Ovary (tissue), 9 donors: Measurements from ENCODE around the gene SLC36A4. TPM values are rescaled to one million over a fixed set of nuclear protein-coding genes. Genes with fewer than 3 reads are reported as not detected.

Source experiments
- DNase-seq, 5 donors: peaks; one replicate each; pipeline ENCODE4 v3.0.0-alpha.2; 2019 to 2020
- H3K27ac ChIP-seq, 2 donors: fragments of 200-600 bp; one replicate each; pipeline versions ENCODE4 v1.5.1 to v1.8.0; 2019 to 2022
- H3K27me3 ChIP-seq: fragments of 200-600 bp; one replicate; pipeline ENCODE4 v1.8.0; 2022
- H3K36me3 ChIP-seq: fragments of 200-600 bp; sonication (generic); one replicate; pipeline ENCODE4 v1.5.1; 2019
- H3K4me1 ChIP-seq: one replicate; pipeline ENCODE4 v1.8.1; 2013; ENCODE audit warnings: mild to moderate bottlenecking, moderate library complexity; ENCODE audit not compliant: insufficient read depth
- H3K4me3 ChIP-seq: fragments of 200-600 bp; sonication (generic); one replicate; pipeline ENCODE4 v1.5.1; 2017
- H3K9me3 ChIP-seq, 2 donors: fragments of 200-600 bp in 1 of 2; sonication (generic) in 1 of 2; one replicate each; pipeline versions ENCODE4 v1.5.1 to v1.8.1; 2013 to 2019; ENCODE audit warnings: mild to moderate bottlenecking in 1 of 2, moderate library complexity in 1 of 2
- EP300 ChIP-seq: sonication (generic); formaldehyde crosslinking; IDR thresholded peaks from one replicate; pipeline ENCODE4 v1.6.1; 2017; ENCODE audit warnings: antibody characterized with exemption
- POLR2A ChIP-seq: fragments of 450-650 bp; IDR thresholded peaks from one replicate; pipeline ENCODE4 v1.6.1; 2017; ENCODE audit warnings: antibody characterized with exemption, mild to moderate bottlenecking, moderate library complexity
- WGBS, 3 donors: extraction: QIAGEN DNeasy Blood & Tissue Kit in 1 of 3; methylation state at CpG; one replicate each; pipeline versions ENCODE4 v1.1.5 to v1.1.7; 2013 to 2017; 5-methylcytosine and 5-hydroxymethylcytosine counted together
- intact Hi-C, 4 donors: fragments of 100-400 bp; cut with DNase I; formaldehyde crosslinking; loops; one replicate each; pipeline versions ENCODE4 v1.11.0 to v1.15.1; 2022 to 2023
- polyA plus RNA-seq, 2 donors: library from polyadenylated mRNA; stranded (reverse); fragments of 200-250 nt in 1 of 2; fragments of 350-450 nt in 1 of 2; fragmentation: Illumina TruSeq in 1 of 2; extraction: RNeasy Lipid Tissue Mini Kit (QIAGEN cat#74804) in 1 of 2; gene quantifications; one replicate each; pipeline ENCODE4 v1.2.3, GENCODE V29; 2013 to 2014
- total RNA-seq, 7 donors: library from RNA; depleted of rRNA in 2 of 7; stranded (reverse); fragments of >200 nt in 2 of 7; fragmentation: NEBNext Ultra II Directional in 3 of 7; extraction: Animal tissue kit (Norgen Biotek cat#: 25700) in 3 of 7; gene quantifications; one replicate each; pipeline versions ENCODE4 v1.1.0 to v1.2.4, GENCODE V29; 2016 to 2023
- TF ChIP-seq, protein P1 (sequence below), 3 donors: fragments of 450-650 bp in 2 of 3; fragments of 200-600 bp in 1 of 3; IDR thresholded peaks; one replicate each; pipeline versions ENCODE4 v1.5.1 to v1.8.0; 2016 to 2022; ENCODE audit warnings: antibody characterized with exemption in 3 of 3, mild to moderate bottlenecking in 1 of 3
- donor health status: DM: no; HTN: no; CAD: no; lungs with moderate emphysema.
- donor health status: DM: no; HTN: no; CAD: no.
- donor health status: Bipolar disorder and iron deficiency.
- donor health status: DM: yes; HTN: yes; CAD: no.
- donor health status: DM: no; HTN: no; CAD: no.
- donor health status: DM: yes; HTN: yes; CAD: no.

Gene SLC36A4
- total and polyA plus RNA-seq, 9 donors, result 6.4 to 23.9 (median 13.8) TPM

DNA sequence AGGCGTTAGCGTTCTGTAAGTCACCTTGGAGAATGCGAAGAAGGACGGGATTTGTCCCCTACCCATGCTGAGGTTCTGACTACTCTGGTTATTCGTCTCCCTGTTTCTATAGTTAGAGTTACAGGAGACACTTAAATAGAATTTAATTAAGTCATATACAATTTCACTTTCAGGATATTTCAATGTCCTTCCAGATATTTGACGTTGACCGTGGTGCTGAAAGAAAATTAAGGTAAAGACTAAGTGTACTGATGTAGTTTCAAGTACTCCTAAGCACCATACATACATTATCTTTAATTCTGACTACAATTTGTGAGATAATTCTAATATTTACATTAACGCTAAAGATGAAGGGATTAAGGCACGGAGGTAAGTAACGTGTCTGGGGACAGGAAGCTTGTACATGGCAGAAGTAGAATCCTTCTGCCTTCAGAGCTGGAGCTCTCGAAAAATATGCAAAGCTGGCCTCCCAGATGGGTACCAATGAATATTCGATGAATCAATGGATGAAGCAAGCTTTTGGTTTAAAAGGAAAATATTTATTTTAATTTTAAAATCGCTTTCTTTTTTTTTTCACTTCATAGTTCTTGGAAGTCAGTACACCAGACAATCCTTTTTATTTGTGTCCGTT is 539 bp upstream of the SLC36A4 start:
- H3K4me3 ChIP-seq, result peak overlapping the region; percentile 66
- H3K27ac ChIP-seq, result peak overlapping the region; percentile 94 to 96
- H3K36me3 ChIP-seq, result no peaks in the 10 kb centered on the region
- intact Hi-C loops, result no loop called here
- 12 to 18% (median 18%) methylated on average over 14 of the region's 14 CpGs for WGBS, 3 donors
- H3K9me3 ChIP-seq, result no peaks in the 10 kb centered on the region
- H3K27me3 ChIP-seq, result no peaks in the 10 kb centered on the region
- TF ChIP-seq, protein P1, sequence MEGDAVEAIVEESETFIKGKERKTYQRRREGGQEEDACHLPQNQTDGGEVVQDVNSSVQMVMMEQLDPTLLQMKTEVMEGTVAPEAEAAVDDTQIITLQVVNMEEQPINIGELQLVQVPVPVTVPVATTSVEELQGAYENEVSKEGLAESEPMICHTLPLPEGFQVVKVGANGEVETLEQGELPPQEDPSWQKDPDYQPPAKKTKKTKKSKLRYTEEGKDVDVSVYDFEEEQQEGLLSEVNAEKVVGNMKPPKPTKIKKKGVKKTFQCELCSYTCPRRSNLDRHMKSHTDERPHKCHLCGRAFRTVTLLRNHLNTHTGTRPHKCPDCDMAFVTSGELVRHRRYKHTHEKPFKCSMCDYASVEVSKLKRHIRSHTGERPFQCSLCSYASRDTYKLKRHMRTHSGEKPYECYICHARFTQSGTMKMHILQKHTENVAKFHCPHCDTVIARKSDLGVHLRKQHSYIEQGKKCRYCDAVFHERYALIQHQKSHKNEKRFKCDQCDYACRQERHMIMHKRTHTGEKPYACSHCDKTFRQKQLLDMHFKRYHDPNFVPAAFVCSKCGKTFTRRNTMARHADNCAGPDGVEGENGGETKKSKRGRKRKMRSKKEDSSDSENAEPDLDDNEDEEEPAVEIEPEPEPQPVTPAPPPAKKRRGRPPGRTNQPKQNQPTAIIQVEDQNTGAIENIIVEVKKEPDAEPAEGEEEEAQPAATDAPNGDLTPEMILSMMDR (IDR thresholded peaks at IDR 0.05), result no peak
- no peak for TF ChIP-seq EP300
- no peak for TF ChIP-seq POLR2A
- DNase-seq, result no peak
- H3K4me1 ChIP-seq, result no peaks in the 10 kb centered on the region

DNA sequence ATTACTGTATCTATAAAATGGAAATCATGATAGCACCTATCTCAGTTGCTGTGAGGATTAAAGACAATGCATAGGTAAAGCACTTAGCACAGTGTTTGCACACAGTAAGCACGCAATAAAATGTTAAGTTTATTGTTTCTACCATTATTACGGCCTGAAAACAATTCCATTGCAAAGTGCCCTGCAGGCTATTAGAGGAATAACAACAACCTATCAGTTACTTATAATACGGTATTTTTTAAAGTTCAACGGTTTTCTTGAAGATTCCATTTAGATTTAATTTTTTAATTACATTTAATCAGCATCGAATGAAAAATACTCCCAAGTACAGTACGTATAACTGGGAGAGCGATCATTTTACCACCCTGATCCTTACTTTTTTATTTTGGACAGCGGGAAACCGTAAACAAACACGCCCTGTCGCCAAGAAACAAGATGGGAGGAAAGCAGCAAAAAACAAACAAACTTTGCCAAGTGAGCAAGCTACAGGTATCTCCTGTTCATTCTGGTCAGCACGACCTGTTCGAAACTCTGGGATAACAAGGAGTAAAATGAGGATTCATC is 893 bp downstream of the SLC36A4 start:
- TF ChIP-seq POLR2A, result no peak
- TF ChIP-seq, protein P1 (IDR thresholded peaks at IDR 0.05), result no peak
- TF ChIP-seq EP300, result no peak
- Histone ChIP-seq H3K9me3 (no peaks in the 10 kb centered on the region), H3K4me3 (peak overlapping the region; percentile 66), H3K27ac (peak overlapping the region in 1 of 2 donors; percentile 94), H3K27me3 (no peaks in the 10 kb centered on the region), H3K36me3 (no peaks in the 10 kb centered on the region), H3K4me1 (no peaks in the 10 kb centered on the region)
- DNase-seq, result no peak
- intact Hi-C loops, result no loop called here
- WGBS, 3 donors, result 6 to 7% (median 6%) methylated on average over 13 of the region's 13 CpGs

DNA sequence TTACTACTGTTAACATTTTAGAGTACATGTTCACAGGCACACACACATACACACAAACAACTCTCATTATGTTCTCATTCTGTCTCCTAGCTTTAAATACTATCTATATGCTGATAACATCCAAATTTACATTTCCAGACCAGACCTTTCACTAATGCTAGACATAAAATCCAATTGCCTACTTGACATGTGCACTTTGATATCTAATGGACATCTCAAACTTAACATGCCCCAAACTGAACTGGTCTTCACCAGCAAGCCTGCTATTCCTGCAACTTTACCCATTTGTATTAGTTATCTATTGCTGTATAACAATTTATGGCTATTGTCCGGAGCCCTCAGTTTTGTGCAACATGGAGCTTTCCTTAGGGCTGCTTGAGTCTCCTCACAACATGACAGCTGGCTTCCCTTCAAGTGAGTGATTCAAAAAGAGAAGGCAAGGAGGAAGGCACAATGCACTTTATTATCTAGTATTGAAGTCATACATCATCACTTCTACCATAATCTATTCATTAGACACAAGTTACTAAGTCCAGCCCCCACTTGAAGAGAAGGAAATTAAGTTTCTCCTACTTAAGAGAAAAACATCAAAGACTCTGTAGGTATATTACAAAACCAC is 3.0 kb downstream of the SLC36A4 start:
- Histone ChIP-seq H3K4me1 (no peaks in the 10 kb centered on the region), H3K4me3 (no peak overlapping the region), H3K9me3 (no peaks in the 10 kb centered on the region), H3K27me3 (no peaks in the 10 kb centered on the region), H3K27ac (no peak overlapping the region), H3K36me3 (no peaks in the 10 kb centered on the region)
- DNase-seq, result no peak
- intact Hi-C loops, result no loop called here
- whole genome bisulfite sequencing, 3 donors, result 97% methylated on average over 1 of the region's 1 CpG
- TF ChIP-seq, protein P1 (IDR thresholded peaks at IDR 0.05), result no peak
- TF ChIP-seq EP300 (no peak), POLR2A (no peak)

DNA sequence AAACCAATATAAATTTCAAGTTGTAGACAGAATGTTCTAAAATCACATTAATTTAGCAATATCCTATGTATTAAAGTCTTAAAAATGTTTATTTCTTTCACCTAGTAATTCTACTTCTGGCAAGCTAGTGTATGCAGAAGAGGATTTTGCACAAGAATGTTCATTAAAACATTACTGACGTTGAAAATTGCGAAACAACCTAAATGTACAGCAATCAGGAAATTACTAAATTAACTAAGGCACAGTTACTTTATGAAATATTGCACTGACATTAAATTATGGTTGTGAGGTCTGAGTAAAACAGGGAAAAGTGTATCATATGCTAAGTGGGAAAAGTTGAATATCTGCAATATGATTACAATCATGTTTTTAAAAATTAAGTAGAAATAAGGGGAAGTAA is 4.1 kb downstream of the SLC36A4 start:
- no peaks in the 10 kb centered on the region for H3K36me3 ChIP-seq
- no peak overlapping the region for H3K27ac ChIP-seq
- intact Hi-C loops, result no loop called here
- H3K4me1 ChIP-seq, result no peaks in the 10 kb centered on the region
- no peak overlapping the region for H3K4me3 ChIP-seq
- 91 to 94% (median 92%) methylated on average over 2 of the region's 2 CpGs for WGBS, 3 donors
- DNase-seq, result no peak
- H3K9me3 ChIP-seq, result no peaks in the 10 kb centered on the region
- no peaks in the 10 kb centered on the region for H3K27me3 ChIP-seq
- TF ChIP-seq POLR2A (no peak), EP300 (no peak)
- TF ChIP-seq, protein P1 (IDR thresholded peaks at IDR 0.05), result no peak
